Coronary artery (tissue), 2 donors: Measurements from ENCODE around the gene TOM1L2.

Source experiments
- DNase-seq: peaks from one replicate; pipeline ENCODE4 v3.0.0-alpha.2; 2017; ENCODE audit warnings: low spot score
- H3K27ac ChIP-seq, 2 donors: fragments of 200-600 bp; sonication (generic); one replicate each; pipeline ENCODE4 v1.5.1; 2016 to 2019
- H3K4me3 ChIP-seq: fragments of 200-600 bp; sonication (generic); 2 replicates; pipeline ENCODE4 v1.5.1; 2016; ENCODE audit warnings: mild to moderate bottlenecking, moderate library complexity
- CTCF ChIP-seq: fragments of 200-600 bp; sonication (generic); IDR thresholded peaks from one replicate; pipeline ENCODE4 v1.5.1; 2019; ENCODE audit warnings: antibody characterized with exemption

Gene TOM1L2

GRCh38 chr17:17987901-17988300, 15.7 kb upstream of the TOM1L2 start:
- H3K4me3 ChIP-seq = no peak overlapping the region
- H3K27ac ChIP-seq = no peak overlapping the region
- DNase-seq = no peak
- TF ChIP-seq CTCF = no peak

GRCh38 chr17:17987187-17987896, 15.1 kb upstream of the TOM1L2 start:
- H3K4me3 ChIP-seq = no peak overlapping the region
- TF ChIP-seq CTCF = no peak
- H3K27ac ChIP-seq = no peak overlapping the region
- DNase-seq = no peak

- no peak overlapping the region for H3K4me3 ChIP-seq
- TF ChIP-seq CTCF = no peak
- no peak overlapping the region for H3K27ac ChIP-seq
- no peak for DNase-seq
Measured at GRCh38 chr17:17985555-17985954, 13.4 kb upstream of the TOM1L2 start.

- TF ChIP-seq CTCF = no peak
- DNase-seq = no peak
- Histone ChIP-seq H3K4me3 (no peak overlapping the region), H3K27ac (no peak overlapping the region)
Measured at GRCh38 chr17:17985153-17985552, 13.0 kb upstream of the TOM1L2 start.

- DNase-seq = no peak
- H3K27ac ChIP-seq = no peak overlapping the region
- TF ChIP-seq CTCF = no peak
- no peak overlapping the region for H3K4me3 ChIP-seq
Measured at GRCh38 chr17:17983776-17984175, 11.6 kb upstream of the TOM1L2 start.

GRCh38 chr17:17983376-17983775, 11.2 kb upstream of the TOM1L2 start:
- Histone ChIP-seq H3K4me3 (no peak overlapping the region), H3K27ac (no peak overlapping the region)
- no peak for TF ChIP-seq CTCF
- DNase-seq = no peak

GRCh38 chr17:17982801-17983200, 10.6 kb upstream of the TOM1L2 start:
- Histone ChIP-seq H3K27ac (no peak overlapping the region), H3K4me3 (no peak overlapping the region)
- no peak for DNase-seq
- TF ChIP-seq CTCF = no peak
